Neuronal stem cell (in vitro differentiated cells): Measurements from ENCODE around the gene RNF114. TPM values are rescaled to one million over a fixed set of nuclear protein-coding genes. Genes with fewer than 3 reads are reported as not detected.

Experiments used
- DNase-seq: peaks from one replicate; pipeline ENCODE4 v3.0.0-alpha.2; 2013; ENCODE audit warnings: low spot score
- H2AFZ ChIP-seq: one replicate; pipeline ENCODE4 v1.6.1; 2013; ENCODE audit warnings: mild to moderate bottlenecking, low read length, inconsistent platforms
- H2AK5ac ChIP-seq: 2 replicates; pipeline ENCODE4 v1.6.1; 2013; ENCODE audit warnings: low read depth, mild to moderate bottlenecking, inconsistent platforms, low read length, moderate library complexity, mixed read lengths
- H2BK120ac ChIP-seq: 2 replicates; pipeline ENCODE4 v1.6.1; 2013; ENCODE audit warnings: low read depth, mild to moderate bottlenecking, inconsistent platforms, low read length, moderate library complexity, mixed read lengths
- H2BK12ac ChIP-seq: one replicate; pipeline ENCODE4 v1.6.1; 2013; ENCODE audit warnings: low read length, inconsistent platforms
- H2BK15ac ChIP-seq: 2 replicates; pipeline ENCODE4 v1.6.1; 2013; ENCODE audit warnings: mild to moderate bottlenecking, low read length, inconsistent platforms, mixed read lengths
- H2BK5ac ChIP-seq: one replicate; pipeline ENCODE4 v1.6.1; 2013; ENCODE audit warnings: inconsistent platforms, mild to moderate bottlenecking, low read length, moderate library complexity
- H3K14ac ChIP-seq: one replicate; pipeline ENCODE4 v1.6.1; 2013; ENCODE audit warnings: low read length, inconsistent platforms
- H3K18ac ChIP-seq: 2 replicates; pipeline ENCODE4 v1.6.1; 2013; ENCODE audit warnings: low read length, inconsistent platforms
- H3K23ac ChIP-seq: 2 replicates; pipeline ENCODE4 v1.6.1; 2013; ENCODE audit warnings: low read depth, mild to moderate bottlenecking, mixed read lengths, low read length, inconsistent platforms; ENCODE audit not compliant: poor library complexity
- H3K27ac ChIP-seq: replicated peaks from 3 replicates; pipeline ENCODE4 v1.5.1; 2013; ENCODE audit warnings: low read length, inconsistent platforms
- H3K27me3 ChIP-seq, 3 experiments: 2 replicates each; pipeline ENCODE4 v1.6.1; 2013; ENCODE audit warnings: low read length in 3 of 3, mild to moderate bottlenecking in 2 of 3, inconsistent platforms in 1 of 3, low read depth in 1 of 3, mixed read lengths in 1 of 3, moderate library complexity in 1 of 3; ENCODE audit not compliant: control insufficient read depth in 3 of 3, insufficient read depth in 3 of 3
- H3K36me3 ChIP-seq, 2 donors: replicated peaks in 1 of 2; 2 replicates each; pipeline ENCODE4 v1.6.1; 2013; ENCODE audit warnings: low read length in 2 of 2; ENCODE audit not compliant: control insufficient read depth in 2 of 2, insufficient read depth in 2 of 2
- H3K4ac ChIP-seq: 2 replicates; pipeline ENCODE4 v1.6.1; 2013; ENCODE audit warnings: inconsistent platforms, mild to moderate bottlenecking, low read length, moderate library complexity
- H3K4me1 ChIP-seq, 2 donors: 1 replicate in 1 of 2; 2 replicates in 1 of 2; pipeline ENCODE4 v1.6.1; 2013; ENCODE audit warnings: low read length in 2 of 2, low read depth in 1 of 2; ENCODE audit not compliant: control insufficient read depth in 2 of 2, insufficient read depth in 1 of 2
- H3K4me2 ChIP-seq: one replicate; pipeline ENCODE4 v1.6.1; 2013; ENCODE audit warnings: mild to moderate bottlenecking, low read length, inconsistent platforms; ENCODE audit not compliant: insufficient read depth, poor library complexity, severe bottlenecking
- H3K4me3 ChIP-seq, 2 donors: 2 replicates each; pipeline ENCODE4 v1.5.1; 2013; ENCODE audit warnings: low read length in 2 of 2, mild to moderate bottlenecking in 2 of 2, inconsistent platforms in 1 of 2, moderate library complexity in 1 of 2
- H3K79me1 ChIP-seq: one replicate; pipeline ENCODE4 v1.6.1; 2013; ENCODE audit warnings: low read depth, mild to moderate bottlenecking, inconsistent platforms, low read length, moderate library complexity
- H3K9ac ChIP-seq: one replicate; pipeline ENCODE4 v1.6.1; 2013; ENCODE audit warnings: mild to moderate bottlenecking, low read depth, low read length, inconsistent platforms; ENCODE audit not compliant: poor library complexity
- H3K9me3 ChIP-seq, 2 donors: replicated peaks in 1 of 2; 2 replicates each; pipeline versions ENCODE3 to v1.6.1; 2013; ENCODE audit warnings: low read length in 2 of 2, mild to moderate bottlenecking in 2 of 2, inconsistent platforms in 1 of 2, low read depth in 1 of 2, mixed read lengths in 1 of 2, moderate library complexity in 1 of 2; ENCODE audit not compliant: control insufficient read depth in 2 of 2, insufficient read depth in 1 of 2
- H4K8ac ChIP-seq: one replicate; pipeline ENCODE4 v1.6.1; 2013; ENCODE audit warnings: low read depth, mild to moderate bottlenecking, inconsistent platforms, low read length, moderate library complexity
- H4K91ac ChIP-seq: one replicate; pipeline ENCODE4 v1.6.1; 2013; ENCODE audit warnings: low read length, low read depth, mild to moderate bottlenecking, inconsistent platforms; ENCODE audit not compliant: poor library complexity
- WGBS, 2 donors: extraction: QIAGEN DNeasy Blood & Tissue Kit; methylation state at CpG; one replicate each; pipeline ENCODE4 v1.1.7; 2013; ENCODE audit warnings: missing lambda C conversion rate in 2 of 2, mixed read lengths in 1 of 2; ENCODE audit not compliant: insufficient read length in 2 of 2, insufficient replicate concordance in 1 of 2; ENCODE audit errors: extremely low coverage in 2 of 2; 5-methylcytosine and 5-hydroxymethylcytosine counted together
- polyA plus RNA-seq, 2 experiments: library from polyadenylated mRNA; stranded (reverse); fragments of 200-250 nt; gene quantifications; one replicate each; pipeline ENCODE4 v1.2.3, GENCODE V29; 2013

RNF114 gene
- polyA plus RNA-seq (2013, experiment 1 of 2), result 37.2 TPM
- 37.0 TPM for polyA plus RNA-seq (2013, experiment 2 of 2)

DNA sequence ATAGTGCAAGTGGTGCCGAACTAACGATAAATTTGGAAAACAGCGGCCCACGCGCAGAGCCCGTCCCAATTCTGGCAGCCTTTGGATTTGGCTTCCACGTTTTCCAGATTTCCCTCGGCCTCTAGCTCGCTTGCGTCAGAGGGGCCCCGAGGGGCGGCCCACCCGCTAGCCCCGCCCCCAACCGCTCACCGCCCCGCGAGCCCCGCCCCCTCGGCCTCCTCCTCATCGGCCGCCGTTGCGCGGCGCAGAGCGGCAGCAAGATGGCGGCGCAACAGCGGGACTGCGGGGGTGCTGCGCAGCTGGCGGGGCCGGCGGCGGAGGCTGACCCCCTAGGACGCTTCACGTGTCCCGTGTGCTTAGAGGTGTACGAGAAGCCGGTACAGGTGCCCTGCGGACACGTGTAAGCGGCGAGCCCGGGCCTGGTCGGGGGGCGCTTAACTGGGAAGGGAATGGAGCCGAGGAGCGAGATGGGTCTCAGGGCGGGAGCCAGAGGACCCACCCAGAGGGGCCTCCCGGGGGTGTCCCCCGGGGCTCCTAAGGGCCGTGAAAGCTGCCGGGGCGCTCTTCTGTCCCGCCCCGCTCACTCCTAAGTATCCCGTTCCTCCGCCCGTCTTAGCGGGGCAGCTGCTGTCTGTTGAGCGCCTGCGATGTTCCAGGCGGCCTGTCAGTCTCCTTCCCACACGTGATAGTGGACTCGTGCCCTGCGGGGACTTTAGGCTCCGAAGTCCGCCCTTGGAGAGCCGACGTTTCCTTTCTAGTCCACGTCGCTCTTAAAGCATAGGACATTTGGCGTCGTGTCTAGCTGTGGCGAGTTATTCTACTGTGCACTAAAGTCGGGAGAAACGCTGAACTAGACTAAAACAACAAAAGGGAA is at the start of gene RNF114:
Gene RNF114 (plus strand): TSS at position 245 of the 874 bp plus-strand sequence. CDS start 16 bp downstream, at position 261.
- H3K9me3 ChIP-seq, result no peaks in the 10 kb centered on the region
- H3K27ac ChIP-seq, result no peak within 1 kb of the TSS
- H2AFZ ChIP-seq, result peak within 1 kb of the TSS; percentile 92
- H3K9ac ChIP-seq, result peak within 1 kb of the TSS; percentile 87
- no peak within 1 kb of the TSS for H2BK12ac ChIP-seq
- no peak within 1 kb of the TSS for H2BK120ac ChIP-seq
- H2BK5ac ChIP-seq, result no peak within 1 kb of the TSS
- H3K79me1 ChIP-seq, result peaks cover 13% of the 10 kb centered on the region
- H3K23ac ChIP-seq, result peak within 1 kb of the TSS; percentile 90
- H3K4me1 ChIP-seq, result peaks cover 6 to 7% of the 10 kb centered on the region in 2 donors
- no peak within 1 kb of the TSS for H4K8ac ChIP-seq
- H3K27me3 ChIP-seq, result no peaks in the 10 kb centered on the region
- H2AK5ac ChIP-seq, result peak within 1 kb of the TSS; percentile 37
- peak within 1 kb of the TSS; percentile 51 for H3K14ac ChIP-seq
- H3K36me3 ChIP-seq, result peaks cover 0 to 25% of the 10 kb centered on the region in 2 donors
- peak within 1 kb of the TSS; percentile 98 for H3K4me2 ChIP-seq
- WGBS, 2 donors, result no CpG with 5 or more reads among the region's 79 CpGs
- no peak within 1 kb of the TSS for H4K91ac ChIP-seq
- peak; percentile 90 for DNase-seq
- peak within 1 kb of the TSS; percentile 79 to 98 for H3K4me3 ChIP-seq
- peak within 1 kb of the TSS; percentile 78 for H3K18ac ChIP-seq
- no peak within 1 kb of the TSS for H2BK15ac ChIP-seq
- no peak within 1 kb of the TSS for H3K4ac ChIP-seq

- Histone ChIP-seq H2BK5ac (no peak overlapping the region), H3K27ac (no peak overlapping the region), H3K4me2 (no peak overlapping the region), H2BK15ac (no peak overlapping the region), H3K23ac (peak overlapping the region; percentile 53), H3K9ac (no peak overlapping the region), H3K4ac (no peak overlapping the region), H3K4me3 (no peak overlapping the region), H3K18ac (peak overlapping the region; percentile 55), H3K79me1 (no peaks in the 10 kb centered on the region), H4K91ac (no peak overlapping the region), H2AFZ (no peak overlapping the region), H3K9me3 (no peaks in the 10 kb centered on the region), H4K8ac (no peak overlapping the region), H3K4me1 (peaks cover 24 to 32% of the 10 kb centered on the region in 2 donors), H2BK12ac (no peak overlapping the region), H3K36me3 (peaks cover 9 to 44% of the 10 kb centered on the region in 2 donors), H3K27me3 (no peaks in the 10 kb centered on the region), H2AK5ac (no peak overlapping the region), H3K14ac (no peak overlapping the region), H2BK120ac (no peak overlapping the region)
- no peak for DNase-seq
- no CpG with 5 or more reads among the region's 30 CpGs for WGBS, 2 donors
Observed at GRCh38 chr20:49886571-49887213, 49.5 kb upstream of the RNF114 start.

GRCh38 chr20:49887251-49888211 is 48.7 kb upstream of the RNF114 start:
- peak overlapping the region; percentile 60 for H3K9ac ChIP-seq
- no peak overlapping the region for H3K23ac ChIP-seq

More at GRCh38 chr20:49887251-49888211, 48.7 kb upstream of the RNF114 start:
- Histone ChIP-seq H3K18ac (peak overlapping the region; percentile 58), H3K14ac (no peak overlapping the region), H3K4me3 (no peak overlapping the region), H3K4me2 (no peak overlapping the region), H3K36me3 (peaks cover 9 to 44% of the 10 kb centered on the region in 2 donors), H2AFZ (no peak overlapping the region), H4K8ac (no peak overlapping the region), H2BK5ac (no peak overlapping the region), H2AK5ac (peak overlapping the region; percentile 72), H3K79me1 (no peaks in the 10 kb centered on the region), H4K91ac (no peak overlapping the region), H3K27ac (no peak overlapping the region), H3K27me3 (no peaks in the 10 kb centered on the region), H2BK12ac (no peak overlapping the region), H3K9me3 (no peaks in the 10 kb centered on the region), H2BK120ac (no peak overlapping the region), H3K4me1 (peaks cover 24 to 40% of the 10 kb centered on the region in 2 donors), H2BK15ac (no peak overlapping the region), H3K4ac (no peak overlapping the region)
- WGBS, 2 donors, result no CpG with 5 or more reads among the region's 32 CpGs
- DNase-seq, result no peak
